Pons (tissue), 1 donor: ENCODE data around the gene HMGB2.

ENCODE experiments used
- DNase-seq: peaks from one replicate; pipeline ENCODE4 v3.0.0-alpha.2; 2016; ENCODE audit warnings: low spot score

Gene HMGB2

GRCh38 chr4:173288698-173289352 is 45.3 kb downstream of the HMGB2 start:
- no peak for DNase-seq

GRCh38 chr4:173288296-173288695 is 45.9 kb downstream of the HMGB2 start:
- peak; percentile 66 for DNase-seq

GRCh38 chr4:173287486-173287885 is 46.7 kb downstream of the HMGB2 start:
- no peak for DNase-seq

GRCh38 chr4:173284463-173284862 is 49.7 kb downstream of the HMGB2 start:
- DNase-seq: no peak

- DNase-seq: no peak
These were observed 51.5 kb downstream of the HMGB2 start for GRCh38 chr4:173282626-173283025.

- no peak for DNase-seq
These were observed 51.9 kb downstream of the HMGB2 start for GRCh38 chr4:173282256-173282562.

- no peak for DNase-seq
These were observed 52.5 kb downstream of the HMGB2 start for GRCh38 chr4:173281406-173282255.
